H1 (cell line): ENCODE measurements around the gene PAX8. TPM values are rescaled to one million over a fixed set of nuclear protein-coding genes. Genes with fewer than 3 reads are reported as not detected.

ENCODE experiments used
- CTCF ChIA-PET: fragments of 300-600 bp; sonication (Branson Sonifier 250); formaldehyde crosslinking; loops from one replicate; lab custom pipeline; 2021; ENCODE audit not compliant: partially characterized antibody; lab: Charles Lee
- POLR2A ChIA-PET: fragments of 300-600 bp; sonication (Branson Sonifier 250); formaldehyde crosslinking; loops from one replicate; lab custom pipeline; 2021; ENCODE audit warnings: inconsistent platforms; ENCODE audit not compliant: partially characterized antibody; lab: Charles Lee
- DNase-seq, 2 experiments: peaks; one replicate each; pipeline versions ENCODE4 v3.0.0 to v3.0.0-alpha.2; 2010 to 2022; ENCODE audit warnings: low spot score in 2 of 2, low read depth in 1 of 2, mixed read lengths in 1 of 2
- FAIRE-seq: peaks from 2 replicates; lab custom pipeline; 2011; peaks lifted over from hg19 to GRCh38; lab: Jason Lieb, UNC
- H2AFZ ChIP-seq: 2 replicates; pipeline ENCODE4 v1.8.1; 2012; ENCODE audit warnings: low read length, inconsistent platforms
- H2AK5ac ChIP-seq: 2 replicates; pipeline ENCODE4 v1.6.1; 2013; ENCODE audit warnings: low read depth, low read length
- H2BK120ac ChIP-seq: replicated peaks from 2 replicates; pipeline ENCODE3; 2013; ENCODE audit warnings: low read depth, low read length, inconsistent platforms
- H2BK12ac ChIP-seq: 2 replicates; pipeline ENCODE4 v1.6.1; 2013; ENCODE audit warnings: low read depth, low read length
- H2BK15ac ChIP-seq: 2 replicates; pipeline ENCODE4 v1.6.1; 2013; ENCODE audit warnings: low read length
- H2BK20ac ChIP-seq: 2 replicates; pipeline ENCODE4 v1.6.1; 2013; ENCODE audit warnings: low read length
- H2BK5ac ChIP-seq: 2 replicates; pipeline ENCODE4 v1.6.1; 2013; ENCODE audit warnings: low read depth, low read length
- H3K14ac ChIP-seq: 2 replicates; pipeline ENCODE4 v1.6.1; 2013; ENCODE audit warnings: inconsistent platforms; ENCODE audit not compliant: insufficient read length
- H3K18ac ChIP-seq: 2 replicates; pipeline ENCODE4 v1.6.1; 2013; ENCODE audit warnings: low read length; ENCODE audit errors: extremely low read depth
- H3K23ac ChIP-seq: 2 replicates; pipeline ENCODE4 v1.6.1; 2013; ENCODE audit warnings: inconsistent platforms; ENCODE audit not compliant: insufficient read length
- H3K23me2 ChIP-seq: 2 replicates; pipeline ENCODE4 v1.6.1; 2013; ENCODE audit warnings: low read depth, low read length
- H3K27ac ChIP-seq: 2 replicates; pipeline ENCODE4 v1.6.1; 2011; ENCODE audit warnings: low read depth, low read length, inconsistent platforms
- H3K27me3 ChIP-seq, 4 experiments: replicated peaks in 1 of 4; 1 replicate in 1 of 4; 2 replicates in 3 of 4; pipeline versions ENCODE4 v1.6.1 to v1.8.1; 2011 to 2013; ENCODE audit warnings: low read length in 3 of 4, mild to moderate bottlenecking in 3 of 4, inconsistent platforms in 2 of 4, mixed read lengths in 2 of 4, moderate library complexity in 1 of 4; ENCODE audit not compliant: control insufficient read depth in 3 of 4, insufficient read depth in 3 of 4; ENCODE audit errors: extremely low read depth in 1 of 4
- H3K36me3 ChIP-seq, 4 experiments: 2 replicates each; pipeline versions ENCODE4 v1.6.1 to v1.8.1; 2011 to 2013; ENCODE audit warnings: mild to moderate bottlenecking in 4 of 4, low read length in 3 of 4, moderate library complexity in 2 of 4, control low read depth in 1 of 4, inconsistent platforms in 1 of 4; ENCODE audit not compliant: insufficient read depth in 4 of 4, control insufficient read depth in 2 of 4
- H3K4ac ChIP-seq: replicated peaks from 2 replicates; pipeline ENCODE3; 2013; ENCODE audit warnings: low read length, low read depth, mixed read lengths, inconsistent platforms; ENCODE audit not compliant: insufficient read length
- H3K4me1 ChIP-seq, 4 experiments: replicated peaks in 1 of 4; 1 replicate in 1 of 4; 2 replicates in 3 of 4; pipeline versions ENCODE4 v1.6.1 to v1.8.1; 2011 to 2013; ENCODE audit warnings: low read length in 3 of 4, inconsistent platforms in 2 of 4, mixed read lengths in 1 of 4; ENCODE audit not compliant: insufficient read depth in 4 of 4, control insufficient read depth in 3 of 4
- H3K4me2 ChIP-seq, 2 experiments: 2 replicates each; pipeline versions ENCODE4 v1.6.1 to v1.8.1; 2011 to 2013; ENCODE audit warnings: low read depth in 2 of 2, low read length in 2 of 2, control low read depth in 1 of 2, inconsistent platforms in 1 of 2, mild to moderate bottlenecking in 1 of 2; ENCODE audit not compliant: insufficient read depth in 1 of 2
- H3K4me3 ChIP-seq, 4 experiments: fragments of 200-600, 300-600 bp in 1 of 4; sonication (generic), shearing (Covaris generic), sonication (Bioruptor Twin) in 1 of 4; 2 replicates each; pipeline versions ENCODE4 v1.5.1 to v1.8.1; 2011 to 2016; ENCODE audit warnings: low read length in 4 of 4, low read depth in 3 of 4, control low read depth in 2 of 4, inconsistent platforms in 2 of 4, mild to moderate bottlenecking in 2 of 4, mixed read lengths in 1 of 4, moderate library complexity in 1 of 4; ENCODE audit not compliant: insufficient read depth in 2 of 4; ENCODE audit errors: extremely low read depth in 1 of 4
- H3K56ac ChIP-seq: replicated peaks from 2 replicates; pipeline ENCODE3; 2013; ENCODE audit warnings: low read depth, mild to moderate bottlenecking, mixed read lengths, low read length, inconsistent platforms; ENCODE audit not compliant: insufficient read length
- H3K79me1 ChIP-seq: 2 replicates; pipeline ENCODE4 v1.6.1; 2013; ENCODE audit warnings: low read depth, low read length, control low read depth
- H3K79me2 ChIP-seq, 2 experiments: 2 replicates each; pipeline versions ENCODE4 v1.6.1 to v1.8.1; 2012 to 2013; ENCODE audit warnings: low read length in 2 of 2, mild to moderate bottlenecking in 2 of 2, inconsistent platforms in 1 of 2; ENCODE audit not compliant: insufficient read depth in 2 of 2, control insufficient read depth in 1 of 2
- H3K9ac ChIP-seq, 4 experiments: replicated peaks in 1 of 4; 1 replicate in 1 of 4; 2 replicates in 3 of 4; pipeline versions ENCODE4 v1.6.1 to v1.8.1; 2011 to 2013; ENCODE audit warnings: low read depth in 3 of 4, low read length in 3 of 4, control low read depth in 2 of 4, mild to moderate bottlenecking in 2 of 4, moderate library complexity in 2 of 4, inconsistent platforms in 1 of 4; ENCODE audit errors: extremely low read depth in 1 of 4
- H3K9me3 ChIP-seq, 2 experiments: 2 replicates each; pipeline versions ENCODE4 v1.6.1 to v1.8.1; 2012 to 2013; ENCODE audit warnings: mild to moderate bottlenecking in 2 of 2, moderate library complexity in 2 of 2, control low read depth in 1 of 2, inconsistent platforms in 1 of 2, low read depth in 1 of 2, low read length in 1 of 2, mixed read lengths in 1 of 2; ENCODE audit not compliant: insufficient read depth in 2 of 2
- H4K20me1 ChIP-seq, 2 experiments: replicated peaks in 1 of 2; 2 replicates each; pipeline versions ENCODE3 to v1.8.1; 2011 to 2013; ENCODE audit warnings: inconsistent platforms in 2 of 2, low read length in 2 of 2, mild to moderate bottlenecking in 1 of 2; ENCODE audit not compliant: insufficient read depth in 2 of 2, control insufficient read depth in 1 of 2
- H4K5ac ChIP-seq: 2 replicates; pipeline ENCODE4 v1.6.1; 2013; ENCODE audit warnings: low read length, low read depth, mixed read lengths, inconsistent platforms; ENCODE audit not compliant: insufficient read length
- H4K8ac ChIP-seq: 2 replicates; pipeline ENCODE4 v1.8.0; 2013; ENCODE audit warnings: mild to moderate bottlenecking, moderate library complexity, low read length, inconsistent platforms; ENCODE audit not compliant: insufficient read depth; ENCODE audit errors: extremely low read depth
- H4K91ac ChIP-seq: replicated peaks from 2 replicates; pipeline ENCODE3; 2013; ENCODE audit warnings: low read length, mixed read lengths, inconsistent platforms; ENCODE audit not compliant: insufficient read length
- BACH1 ChIP-seq: IDR thresholded peaks from 2 replicates; pipeline ENCODE4 v1.6.1; 2012; ENCODE audit warnings: low read length, improper control_type of control experiment
- CBX8 ChIP-seq: fragments of 300-800, 300-1000 bp; sonication (generic); IDR thresholded peaks from 2 replicates; pipeline ENCODE4 v1.7.1; 2016; ENCODE audit warnings: low read depth, low read length, borderline replicate concordance
- EGR1 ChIP-seq: IDR thresholded peaks from 2 replicates; pipeline ENCODE4 v1.6.1; 2011; ENCODE audit warnings: low read depth, low read length, borderline replicate concordance
- GTF2F1 ChIP-seq: IDR thresholded peaks from 2 replicates; pipeline ENCODE4 v1.6.1; 2012; ENCODE audit warnings: low read depth, low read length, improper control_type of control experiment, borderline replicate concordance
- KDM1A ChIP-seq: fragments of 200-600, 300-600 bp; sonication (generic); IDR thresholded peaks from 2 replicates; pipeline ENCODE4 v1.7.1; 2016; ENCODE audit warnings: mild to moderate bottlenecking, low read length, borderline replicate concordance
- KDM5A ChIP-seq: fragments of 200-600 bp; IDR thresholded peaks from 2 replicates; pipeline ENCODE4 v1.7.1; 2012; ENCODE audit warnings: mild to moderate bottlenecking, low read length, inconsistent platforms, mixed read lengths
- TAF7 ChIP-seq: optimal IDR thresholded peaks from 2 replicates; pipeline ENCODE3; 2011; ENCODE audit warnings: low read depth, mild to moderate bottlenecking, inconsistent platforms, low read length, moderate library complexity, borderline replicate concordance
- whole genome bisulfite sequencing, 2 experiments: shearing (Covaris generic) in 1 of 2; methylation state at CpG; one replicate each; pipeline versions ENCODE4 v1.1.6 to v1.1.7; 2013 to 2015; ENCODE audit warnings: low lambda C conversion rate in 2 of 2, mixed read lengths in 2 of 2, inconsistent platforms in 1 of 2, low coverage in 1 of 2, missing lambda C conversion rate in 1 of 2; ENCODE audit not compliant: insufficient replicate concordance in 2 of 2, insufficient coverage in 1 of 2, insufficient read length in 1 of 2; ENCODE audit errors: extremely low coverage in 1 of 2, missing lambda C conversion rate in 1 of 2; 5-methylcytosine and 5-hydroxymethylcytosine counted together
- polyA plus RNA-seq, 7 experiments: library from polyadenylated mRNA; depleted of rRNA in 3 of 7; stranded (reverse) in 5 of 7; unstranded in 2 of 7; fragments of >200 nt in 5 of 7; fragments of 200-250 nt in 2 of 7; gene quantifications; 1 replicate in 5 of 7; 2 replicates in 1 of 7; 4 replicates in 1 of 7; pipeline versions ENCODE4 v1.2.1 to v1.2.3, GENCODE V29; 2011 to 2013; ENCODE audit warnings: missing spikeins in 2 of 7, mixed read lengths in 2 of 7
- total RNA-seq: library from RNA; stranded (reverse); fragmentation: NEBNext Ultra II Directional; extraction: Animal tissue kit (Norgen Biotek cat#: 25700); gene quantifications from 2 replicates; pipeline ENCODE4 v1.2.1, GENCODE V29; 2021
- TF ChIP-seq, protein P1 (sequence below): IDR thresholded peaks from 2 replicates; pipeline ENCODE4 v1.6.1; 2012; ENCODE audit warnings: low read length, inconsistent platforms

The PAX8 gene
- total and polyA plus RNA-seq, 2 of the 8 experiments (the other 6 are each of a cell fraction or from before 2014, with no cell fraction given), result 0.02 TPM; not detected in 1

DNA sequence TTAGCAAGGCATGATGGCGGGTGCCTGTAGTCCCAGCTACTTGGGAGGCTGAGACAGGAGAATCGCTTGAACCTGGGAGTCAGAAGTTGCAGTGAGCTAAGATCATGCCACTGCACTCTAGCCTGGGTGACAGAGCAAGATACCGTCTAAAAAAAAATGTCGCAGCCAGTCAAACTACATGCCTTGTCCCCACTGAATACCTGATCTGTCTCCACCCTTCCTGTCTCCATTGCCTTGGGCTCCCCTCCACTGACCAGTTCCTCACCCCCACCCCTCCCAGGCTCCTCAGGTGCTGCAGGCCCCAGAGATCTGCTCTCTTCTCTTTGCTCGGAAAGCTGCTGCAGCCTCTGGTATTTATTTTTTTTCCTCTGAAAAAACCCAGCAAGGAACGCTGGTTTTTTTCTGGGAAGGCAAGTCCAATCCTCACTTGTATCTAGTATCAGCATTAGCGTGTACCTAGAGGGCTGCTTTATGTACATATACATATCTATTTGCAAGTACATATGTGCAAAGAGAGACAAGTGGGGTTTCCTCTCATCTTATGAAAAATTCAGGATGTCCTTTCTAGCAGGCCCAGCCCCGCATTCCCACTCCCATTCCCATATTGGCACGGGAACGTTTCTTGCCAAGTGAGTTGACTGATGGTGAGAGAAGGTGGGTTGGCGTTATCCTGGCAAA lies 100.5 kb downstream of the PAX8 start:
- Histone ChIP-seq H3K27ac (no peak overlapping the region), H3K56ac (no peak overlapping the region), H4K20me1 (no peaks in the 10 kb centered on the region), H2BK5ac (no peak overlapping the region), H4K91ac (no peak overlapping the region), H4K8ac (no peak overlapping the region), H3K4me2 (no peak overlapping the region), H3K23me2 (0 out of 2 replicates have a peak, but pooled peaks cover 2% of the 10 kb centered on the region), H3K4me1 (peaks cover 0 to 8% (median 2%) of the 10 kb centered on the region in 4 experiments; a peak in 4 of 7 replicates), H3K9me3 (no peaks in the 10 kb centered on the region), H3K79me1 (no peaks in the 10 kb centered on the region), H3K36me3 (no peaks in the 10 kb centered on the region), H3K18ac (no peak overlapping the region), H2BK120ac (no peak overlapping the region), H3K4me3 (no peak overlapping the region), H2BK20ac (no peak overlapping the region), H3K4ac (no peak overlapping the region), H4K5ac (no peak overlapping the region), H2BK12ac (no peak overlapping the region), H3K9ac (no peak overlapping the region), H2BK15ac (no peak overlapping the region), H3K79me2 (no peaks in the 10 kb centered on the region), H2AFZ (no peak overlapping the region), H3K23ac (no peak overlapping the region), H3K14ac (no peak overlapping the region), H3K27me3 (no peaks in the 10 kb centered on the region), H2AK5ac (no peak overlapping the region)
- CTCF ChIA-PET, result interaction anchor here (1.3 to 3.9 kb wide), 2 partner anchors 26 to 40 kb away, joined by 4 to 34 read pairs; no protein-coding TSS in a partner anchor
- no peak for DNase-seq
- FAIRE-seq, result no peak
- POLR2A ChIA-PET, result no interaction called here
- WGBS, 2 experiments, result 83% methylated on average over 11 of the region's 11 CpGs; no CpG with 5 or more reads in 1 of the 2 experiments
- TF ChIP-seq EGR1 (no peak), BACH1 (no peak), GTF2F1 (no peak), TAF7 (no peak), KDM1A (no peak), CBX8 (no peak), KDM5A (no peak)
- TF ChIP-seq, protein P1, sequence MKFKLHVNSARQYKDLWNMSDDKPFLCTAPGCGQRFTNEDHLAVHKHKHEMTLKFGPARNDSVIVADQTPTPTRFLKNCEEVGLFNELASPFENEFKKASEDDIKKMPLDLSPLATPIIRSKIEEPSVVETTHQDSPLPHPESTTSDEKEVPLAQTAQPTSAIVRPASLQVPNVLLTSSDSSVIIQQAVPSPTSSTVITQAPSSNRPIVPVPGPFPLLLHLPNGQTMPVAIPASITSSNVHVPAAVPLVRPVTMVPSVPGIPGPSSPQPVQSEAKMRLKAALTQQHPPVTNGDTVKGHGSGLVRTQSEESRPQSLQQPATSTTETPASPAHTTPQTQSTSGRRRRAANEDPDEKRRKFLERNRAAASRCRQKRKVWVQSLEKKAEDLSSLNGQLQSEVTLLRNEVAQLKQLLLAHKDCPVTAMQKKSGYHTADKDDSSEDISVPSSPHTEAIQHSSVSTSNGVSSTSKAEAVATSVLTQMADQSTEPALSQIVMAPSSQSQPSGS, result no peak
